ENCODE measurements around the gene VIPAS39.

DNA sequence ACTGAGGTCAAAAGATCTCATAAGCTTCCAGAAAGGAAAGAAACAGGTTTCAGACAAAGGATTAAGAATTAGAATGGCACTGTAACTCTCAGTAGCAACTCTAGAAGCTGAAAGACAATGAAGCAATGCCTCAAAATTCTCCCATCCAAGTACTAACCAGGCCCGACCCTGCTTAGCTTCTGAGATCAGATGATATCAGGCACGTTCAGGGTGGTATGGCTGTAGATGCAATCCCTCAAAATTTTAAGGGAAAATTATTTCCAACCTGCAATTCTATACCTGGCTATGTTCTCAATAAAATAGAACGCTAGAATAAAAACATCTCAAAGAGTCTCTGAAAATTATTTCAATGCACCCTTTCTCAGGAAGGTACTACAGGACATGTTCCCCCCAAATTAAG is 53.6 kb downstream of the VIPAS39 start:
- TF ChIP-seq, protein P1, sequence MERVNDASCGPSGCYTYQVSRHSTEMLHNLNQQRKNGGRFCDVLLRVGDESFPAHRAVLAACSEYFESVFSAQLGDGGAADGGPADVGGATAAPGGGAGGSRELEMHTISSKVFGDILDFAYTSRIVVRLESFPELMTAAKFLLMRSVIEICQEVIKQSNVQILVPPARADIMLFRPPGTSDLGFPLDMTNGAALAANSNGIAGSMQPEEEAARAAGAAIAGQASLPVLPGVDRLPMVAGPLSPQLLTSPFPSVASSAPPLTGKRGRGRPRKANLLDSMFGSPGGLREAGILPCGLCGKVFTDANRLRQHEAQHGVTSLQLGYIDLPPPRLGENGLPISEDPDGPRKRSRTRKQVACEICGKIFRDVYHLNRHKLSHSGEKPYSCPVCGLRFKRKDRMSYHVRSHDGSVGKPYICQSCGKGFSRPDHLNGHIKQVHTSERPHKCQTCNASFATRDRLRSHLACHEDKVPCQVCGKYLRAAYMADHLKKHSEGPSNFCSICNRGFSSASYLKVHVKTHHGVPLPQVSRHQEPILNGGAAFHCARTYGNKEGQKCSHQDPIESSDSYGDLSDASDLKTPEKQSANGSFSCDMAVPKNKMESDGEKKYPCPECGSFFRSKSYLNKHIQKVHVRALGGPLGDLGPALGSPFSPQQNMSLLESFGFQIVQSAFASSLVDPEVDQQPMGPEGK (CRISPR knock-in tag; IDR thresholded peaks at IDR 0.05; ENCODE audit: borderline replicate concordance), result no peak
- no peak for TF ChIP-seq ARNTL (CRISPR knock-in tag; IDR thresholded peaks at IDR 0.05; ENCODE audit: borderline replicate concordance, low read depth)
- TF ChIP-seq ZFP3 (CRISPR knock-in tag; IDR thresholded peaks at IDR 0.05), result no peak
- TF ChIP-seq ZFP30 (CRISPR knock-in tag; IDR thresholded peaks at IDR 0.05), result no peak
- TF ChIP-seq ZC3H10 (CRISPR knock-in tag; IDR thresholded peaks at IDR 0.05), result no peak

All from SK-N-SH treated with all-trans-retinoic acid at 6 μM for 48 hours (cell line).